ENCODE results near the gene HRG. TPM values are rescaled to one million over a fixed set of nuclear protein-coding genes. Genes with fewer than 3 reads are reported as not detected.

HRG gene
- total RNA-seq, 1 donor = not detected

GRCh38 chr3:186717039-186717457 is 51.2 kb downstream of the HRG start, which contains the start of gene KNG1:
Gene KNG1 (plus strand): TSS chr3:186717359. CDS start chr3:186717543, 184 bp downstream.
- H3K9me3 ChIP-seq (ENCODE audit: low read depth, low read length) = no peaks in the 10 kb centered on the region
- DNase-seq (ENCODE audit: insufficient read length, low spot score, missing footprints) = no peak
- H3K27me3 ChIP-seq (ENCODE audit: insufficient read depth, low read length) = peaks cover 2% of the 10 kb centered on the region
- no peak within 1 kb of the TSS for H3K4me3 ChIP-seq (ENCODE audit: insufficient read depth, low read length)
- H3K4me1 ChIP-seq (ENCODE audit: insufficient read depth, low read length) = no peaks in the 10 kb centered on the region
- no peaks in the 10 kb centered on the region for H3K79me2 ChIP-seq (ENCODE audit: insufficient read depth, low read length)
- H3K27ac ChIP-seq (ENCODE audit: low read depth, low read length) = no peak within 1 kb of the TSS
- no peak within 1 kb of the TSS for H2AFZ ChIP-seq (ENCODE audit: low read length)
- H4K20me1 ChIP-seq (ENCODE audit: insufficient read depth, low read length) = no peaks in the 10 kb centered on the region
- no peaks in the 10 kb centered on the region for H3K36me3 ChIP-seq (ENCODE audit: insufficient read depth, low read length)
- TF ChIP-seq CTCF (IDR thresholded peaks at IDR 0.05; ENCODE audit: extremely low read depth, low read depth, low read length) = no peak
- H3K4me2 ChIP-seq (ENCODE audit: insufficient read depth, low read length) = no peak within 1 kb of the TSS

GRCh38 chr3:186719945-186720739 is 54.3 kb downstream of the HRG start:
- Histone ChIP-seq H3K9me3 (ENCODE audit: low read depth, low read length) (no peaks in the 10 kb centered on the region), H3K27me3 (ENCODE audit: insufficient read depth, low read length) (no peaks in the 10 kb centered on the region), H2AFZ (ENCODE audit: low read length) (no peak overlapping the region), H3K27ac (ENCODE audit: low read depth, low read length) (no peak overlapping the region), H3K4me1 (ENCODE audit: insufficient read depth, low read length) (no peaks in the 10 kb centered on the region), H3K36me3 (ENCODE audit: insufficient read depth, low read length) (no peaks in the 10 kb centered on the region), H4K20me1 (ENCODE audit: insufficient read depth, low read length) (no peaks in the 10 kb centered on the region), H3K4me2 (ENCODE audit: insufficient read depth, low read length) (no peak overlapping the region), H3K79me2 (ENCODE audit: insufficient read depth, low read length) (no peaks in the 10 kb centered on the region), H3K4me3 (ENCODE audit: insufficient read depth, low read length) (no peak overlapping the region)
- no peak for TF ChIP-seq CTCF (IDR thresholded peaks at IDR 0.05; ENCODE audit: extremely low read depth, low read depth, low read length)
- no peak for DNase-seq (ENCODE audit: insufficient read length, low spot score, missing footprints)

- H3K4me2 ChIP-seq (ENCODE audit: insufficient read depth, low read length) = no peak overlapping the region
- DNase-seq (ENCODE audit: insufficient read length, low spot score, missing footprints) = no peak
- no peaks in the 10 kb centered on the region for H3K4me1 ChIP-seq (ENCODE audit: insufficient read depth, low read length)
- H3K79me2 ChIP-seq (ENCODE audit: insufficient read depth, low read length) = no peaks in the 10 kb centered on the region
- H3K36me3 ChIP-seq (ENCODE audit: insufficient read depth, low read length) = no peaks in the 10 kb centered on the region
- no peak overlapping the region for H2AFZ ChIP-seq (ENCODE audit: low read length)
- H4K20me1 ChIP-seq (ENCODE audit: insufficient read depth, low read length) = no peaks in the 10 kb centered on the region
- H3K9me3 ChIP-seq (ENCODE audit: low read depth, low read length) = no peaks in the 10 kb centered on the region
- no peak overlapping the region for H3K27ac ChIP-seq (ENCODE audit: low read depth, low read length)
- peak; percentile 31 for TF ChIP-seq CTCF (IDR thresholded peaks at IDR 0.05; ENCODE audit: extremely low read depth, low read depth, low read length)
- H3K4me3 ChIP-seq (ENCODE audit: insufficient read depth, low read length) = no peak overlapping the region
- no peaks in the 10 kb centered on the region for H3K27me3 ChIP-seq (ENCODE audit: insufficient read depth, low read length)
Measured at GRCh38 chr3:186722457-186722856, 56.6 kb downstream of the HRG start.

- TF ChIP-seq CTCF (IDR thresholded peaks at IDR 0.05; ENCODE audit: extremely low read depth, low read depth, low read length) = no peak
- Histone ChIP-seq H3K79me2 (ENCODE audit: insufficient read depth, low read length) (no peaks in the 10 kb centered on the region), H3K4me1 (ENCODE audit: insufficient read depth, low read length) (no peaks in the 10 kb centered on the region), H3K27ac (ENCODE audit: low read depth, low read length) (no peak overlapping the region), H3K36me3 (ENCODE audit: insufficient read depth, low read length) (no peaks in the 10 kb centered on the region), H4K20me1 (ENCODE audit: insufficient read depth, low read length) (no peaks in the 10 kb centered on the region), H3K27me3 (ENCODE audit: insufficient read depth, low read length) (no peaks in the 10 kb centered on the region), H2AFZ (ENCODE audit: low read length) (no peak overlapping the region), H3K9me3 (ENCODE audit: low read depth, low read length) (no peaks in the 10 kb centered on the region), H3K4me2 (ENCODE audit: insufficient read depth, low read length) (no peak overlapping the region), H3K4me3 (ENCODE audit: insufficient read depth, low read length) (no peak overlapping the region)
- DNase-seq (ENCODE audit: insufficient read length, low spot score, missing footprints) = no peak
Measured at GRCh38 chr3:186724911-186725310, 59.1 kb downstream of the HRG start.

All from osteoblast (primary cell).